Activated naive CD4-positive, alpha-beta T cell treated with anti-CD3 and anti-CD28 coated beads, Interleukin-2, amount 10 ng/mL, durations not matched to agents 7 days and 5 days (primary cell): ENCODE measurements around the gene TKFC.

ENCODE experiments used
- CTCF ChIA-PET: fragments of 350-600 bp; sonication (Branson Sonifier 250); formaldehyde crosslinking; loops from one replicate; lab custom pipeline; 2021; ENCODE audit warnings: antibody characterized with exemption; lab: Charles Lee
- DNase-seq: peaks from one replicate; pipeline ENCODE4 v3.0.0-alpha.2; 2020
- H3K27ac Mint-ChIP-seq: one replicate; pipeline ENCODE4 v1.8.0; 2021; ENCODE audit warnings: mild to moderate bottlenecking, moderate library complexity, mixed read lengths
- H3K27me3 Mint-ChIP-seq: one replicate; pipeline ENCODE4 v1.8.0; 2021; ENCODE audit warnings: mild to moderate bottlenecking, mixed read lengths
- H3K36me3 Mint-ChIP-seq: one replicate; pipeline ENCODE4 v1.8.0; 2021; ENCODE audit warnings: mixed read lengths
- H3K4me1 Mint-ChIP-seq: one replicate; pipeline ENCODE4 v1.8.0; 2021; ENCODE audit warnings: mixed read lengths
- H3K4me3 Mint-ChIP-seq: one replicate; pipeline ENCODE4 v1.8.0; 2021; ENCODE audit warnings: mild to moderate bottlenecking, moderate library complexity, mixed read lengths
- H3K9me3 Mint-ChIP-seq: one replicate; pipeline ENCODE4 v1.8.0; 2021; ENCODE audit warnings: mixed read lengths

TKFC gene, protein sequence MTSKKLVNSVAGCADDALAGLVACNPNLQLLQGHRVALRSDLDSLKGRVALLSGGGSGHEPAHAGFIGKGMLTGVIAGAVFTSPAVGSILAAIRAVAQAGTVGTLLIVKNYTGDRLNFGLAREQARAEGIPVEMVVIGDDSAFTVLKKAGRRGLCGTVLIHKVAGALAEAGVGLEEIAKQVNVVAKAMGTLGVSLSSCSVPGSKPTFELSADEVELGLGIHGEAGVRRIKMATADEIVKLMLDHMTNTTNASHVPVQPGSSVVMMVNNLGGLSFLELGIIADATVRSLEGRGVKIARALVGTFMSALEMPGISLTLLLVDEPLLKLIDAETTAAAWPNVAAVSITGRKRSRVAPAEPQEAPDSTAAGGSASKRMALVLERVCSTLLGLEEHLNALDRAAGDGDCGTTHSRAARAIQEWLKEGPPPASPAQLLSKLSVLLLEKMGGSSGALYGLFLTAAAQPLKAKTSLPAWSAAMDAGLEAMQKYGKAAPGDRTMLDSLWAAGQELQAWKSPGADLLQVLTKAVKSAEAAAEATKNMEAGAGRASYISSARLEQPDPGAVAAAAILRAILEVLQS

DNA sequence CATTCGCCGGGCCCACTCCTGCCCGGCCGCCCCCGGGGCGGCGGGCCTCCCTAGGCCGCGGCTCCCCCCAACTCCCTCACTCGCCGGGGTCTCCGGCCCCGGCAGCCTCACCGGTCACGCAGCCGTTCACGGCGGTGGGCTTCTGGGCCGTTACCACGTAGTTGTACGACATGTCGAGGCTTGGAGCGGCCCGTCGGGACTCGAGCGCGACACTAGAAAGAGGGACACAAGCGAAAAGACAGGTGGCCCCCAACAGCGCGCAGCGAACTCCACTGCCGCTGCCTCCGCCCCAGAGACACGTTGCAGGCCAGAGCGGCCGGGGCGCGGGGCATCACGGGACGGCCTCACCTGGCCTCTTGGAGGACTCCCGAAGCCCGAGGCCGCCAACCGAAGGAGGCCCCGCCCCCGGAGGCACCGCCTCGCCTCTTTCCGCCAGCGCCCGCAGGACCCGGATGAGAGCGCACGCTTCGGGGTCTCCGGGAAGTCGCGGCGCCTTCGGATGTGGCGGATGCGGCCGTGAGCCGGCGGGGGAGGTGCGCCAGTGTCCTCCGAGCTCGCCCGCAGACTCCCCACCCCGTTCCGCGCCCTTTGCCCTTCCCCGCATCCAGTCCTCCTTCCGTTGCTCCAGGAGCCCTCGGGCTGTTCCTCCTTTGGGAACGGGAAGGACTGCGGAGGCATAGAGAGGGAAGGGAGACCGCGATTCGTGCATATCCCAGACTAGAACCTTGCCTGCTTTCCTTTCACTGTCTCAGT is at the start of gene TKFC, which contains the start of gene DDB1:
TKFC (plus strand) TSS at position 432 of the 753 bp plus-strand sequence. CDS start 1,501 bp downstream, outside the sequence.
DDB1 (minus strand) TSS at position 309 of the 753 bp plus-strand sequence; CDS start at position 172, 137 bp downstream.
- H3K9me3 Mint-ChIP-seq: no peaks in the 10 kb centered on the region
- peak within 1 kb of the TSS; percentile 93 for H3K4me3 Mint-ChIP-seq
- H3K4me1 Mint-ChIP-seq: peaks cover 72% of the 10 kb centered on the region
- peaks cover 32% of the 10 kb centered on the region for H3K36me3 Mint-ChIP-seq
- no peaks in the 10 kb centered on the region for H3K27me3 Mint-ChIP-seq
- peak; percentile 98 for DNase-seq
- CTCF ChIA-PET: interaction anchor here (1.1 to 9.9 kb wide), 6 partner anchors 29 to 103 kb away, joined by 3 to 309 read pairs (median 8); partner anchors contain the start of genes CPSF7, CYB561A3, TMEM138 and TMEM216
- H3K27ac Mint-ChIP-seq: peak within 1 kb of the TSS; percentile 97

GRCh38 chr11:61283613-61284012 is 49.4 kb upstream of the TKFC start:
- Mint-ChIP-seq H3K4me3 (no peak overlapping the region), H3K27me3 (peaks cover 3% of the 10 kb centered on the region), H3K36me3 (no peaks in the 10 kb centered on the region), H3K9me3 (no peaks in the 10 kb centered on the region), H3K27ac (no peak overlapping the region), H3K4me1 (no peaks in the 10 kb centered on the region)
- no peak for DNase-seq
- CTCF ChIA-PET: no interaction called here

- peaks cover 16% of the 10 kb centered on the region for H3K27me3 Mint-ChIP-seq
- DNase-seq: no peak
- no peaks in the 10 kb centered on the region for H3K4me1 Mint-ChIP-seq
- no peaks in the 10 kb centered on the region for H3K9me3 Mint-ChIP-seq
- no peaks in the 10 kb centered on the region for H3K36me3 Mint-ChIP-seq
- CTCF ChIA-PET: interaction anchor here (1.2 kb wide), 1 partner anchor 98 kb away, joined by 4 read pairs; no protein-coding TSS in a partner anchor
- H3K4me3 Mint-ChIP-seq: no peak overlapping the region
- H3K27ac Mint-ChIP-seq: no peak overlapping the region
Measured at GRCh38 chr11:61287338-61287977, 45.6 kb upstream of the TKFC start.

- Mint-ChIP-seq H3K36me3 (no peaks in the 10 kb centered on the region), H3K27ac (no peak overlapping the region), H3K4me3 (no peak overlapping the region), H3K9me3 (no peaks in the 10 kb centered on the region), H3K27me3 (peaks cover 43% of the 10 kb centered on the region), H3K4me1 (peaks cover 12% of the 10 kb centered on the region)
- CTCF ChIA-PET: interaction anchor here (1.0 kb wide), 1 partner anchor 45 kb away, joined by 4 read pairs; no protein-coding TSS in a partner anchor
- DNase-seq: no peak
Measured at GRCh38 chr11:61290905-61291690, 41.9 kb upstream of the TKFC start.

DNA sequence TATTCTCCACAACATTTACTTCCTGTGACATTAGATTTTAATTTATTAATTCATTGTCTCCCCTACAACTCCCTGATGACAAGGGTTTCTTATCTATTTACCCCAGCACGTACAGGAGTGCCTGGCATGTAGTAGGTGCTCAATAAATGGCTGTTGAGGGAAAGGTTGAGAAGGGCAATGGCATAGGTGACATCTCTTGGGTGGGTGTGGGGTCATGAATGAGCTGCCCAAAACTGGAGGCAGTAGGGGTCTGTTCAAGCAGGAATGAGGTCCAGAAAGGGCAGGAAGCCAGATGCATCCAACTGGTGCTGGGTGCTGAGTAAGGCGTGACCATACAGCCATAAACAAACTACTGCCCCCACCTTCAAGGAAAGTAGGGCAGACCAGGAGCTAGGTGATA is 40.7 kb upstream of the TKFC start:
- CTCF ChIA-PET: interaction anchor here (1.3 to 3.8 kb wide), 2 partner anchors 35 to 38 kb away, joined by 4 to 21 read pairs; no protein-coding TSS in a partner anchor
- Mint-ChIP-seq H3K27ac (no peak overlapping the region), H3K27me3 (peaks cover 43% of the 10 kb centered on the region), H3K4me1 (peaks cover 19% of the 10 kb centered on the region), H3K4me3 (no peak overlapping the region), H3K9me3 (no peaks in the 10 kb centered on the region), H3K36me3 (peaks cover 5% of the 10 kb centered on the region)
- no peak for DNase-seq

- CTCF ChIA-PET: interaction anchor here (1.0 to 3.8 kb wide), 9 partner anchors 11 to 92 kb away, joined by 3 to 21 read pairs (median 4); no protein-coding TSS in a partner anchor
- Mint-ChIP-seq H3K36me3 (peaks cover 19% of the 10 kb centered on the region), H3K27me3 (peaks cover 43% of the 10 kb centered on the region), H3K4me1 (peaks cover 36% of the 10 kb centered on the region), H3K4me3 (peak overlapping the region; percentile 77), H3K9me3 (no peaks in the 10 kb centered on the region), H3K27ac (no peak overlapping the region)
- DNase-seq: peak; percentile 45
Measured at GRCh38 chr11:61293867-61294716, 38.9 kb upstream of the TKFC start.

- Mint-ChIP-seq H3K9me3 (no peaks in the 10 kb centered on the region), H3K4me1 (peaks cover 37% of the 10 kb centered on the region), H3K27me3 (peaks cover 43% of the 10 kb centered on the region), H3K36me3 (peaks cover 26% of the 10 kb centered on the region), H3K27ac (no peak within 1 kb of the TSS), H3K4me3 (peak within 1 kb of the TSS; percentile 77)
- DNase-seq: peak; percentile 81
- CTCF ChIA-PET: interaction anchor here (1.0 to 3.8 kb wide), 7 partner anchors 14 to 91 kb away, joined by 3 to 21 read pairs (median 8); no protein-coding TSS in a partner anchor
Measured at GRCh38 chr11:61294717-61295595, 38.1 kb upstream of the TKFC start, which contains the start of gene VWCE. Gene VWCE, minus strand, starts transcription at chr11:61295316. Its CDS starts 279 bp downstream, at chr11:61295037.

- H3K4me3 Mint-ChIP-seq: peak overlapping the region; percentile 55
- CTCF ChIA-PET: interaction anchor here (1.1 to 3.8 kb wide), 4 partner anchors 13 to 66 kb away, joined by 3 to 21 read pairs (median 6); partner anchors contain the start of genes CYB561A3 and TMEM138
- H3K27me3 Mint-ChIP-seq: peaks cover 43% of the 10 kb centered on the region
- no peaks in the 10 kb centered on the region for H3K9me3 Mint-ChIP-seq
- H3K27ac Mint-ChIP-seq: no peak overlapping the region
- H3K4me1 Mint-ChIP-seq: peaks cover 40% of the 10 kb centered on the region
- no peak for DNase-seq
- peaks cover 30% of the 10 kb centered on the region for H3K36me3 Mint-ChIP-seq
Measured at GRCh38 chr11:61295596-61295926, 37.5 kb upstream of the TKFC start.

- H3K36me3 Mint-ChIP-seq: peaks cover 47% of the 10 kb centered on the region
- no peaks in the 10 kb centered on the region for H3K9me3 Mint-ChIP-seq
- no peak overlapping the region for H3K4me3 Mint-ChIP-seq
- peak overlapping the region; percentile 40 for H3K27ac Mint-ChIP-seq
- H3K27me3 Mint-ChIP-seq: peaks cover 32% of the 10 kb centered on the region
- no peak for DNase-seq
- peaks cover 40% of the 10 kb centered on the region for H3K4me1 Mint-ChIP-seq
- CTCF ChIA-PET: interaction anchor here (0.9 to 3.1 kb wide), 2 partner anchors 43 to 96 kb away, joined by 5 to 10 read pairs; partner anchors contain the start of gene TMEM216
Measured at GRCh38 chr11:61297341-61297740, 35.7 kb upstream of the TKFC start.

DNA sequence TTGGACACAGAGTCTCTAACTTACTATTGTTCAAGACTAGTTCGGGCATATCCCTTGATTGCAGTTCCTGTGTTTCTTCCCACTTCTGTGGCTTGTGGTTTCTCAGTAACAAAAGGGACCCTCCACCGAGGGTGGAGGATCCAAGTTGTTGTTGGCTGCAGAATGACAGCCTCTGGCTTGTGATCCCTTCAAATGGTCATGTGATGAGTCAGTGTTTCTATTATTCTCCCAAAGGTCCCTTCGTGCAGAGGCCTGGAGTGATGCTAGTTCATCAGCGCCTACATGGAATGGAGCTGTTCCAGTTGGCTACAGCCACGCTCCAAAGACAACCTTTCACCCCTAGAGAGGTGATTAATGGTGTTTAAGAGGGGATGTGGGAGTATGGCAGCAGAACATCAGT is 35.3 kb upstream of the TKFC start:
- CTCF ChIA-PET: interaction anchor here (3.1 kb wide), 1 partner anchor 43 kb away, joined by 10 read pairs; no protein-coding TSS in a partner anchor
- Mint-ChIP-seq H3K4me3 (no peak overlapping the region), H3K27ac (peak overlapping the region; percentile 40), H3K4me1 (peaks cover 40% of the 10 kb centered on the region), H3K36me3 (peaks cover 49% of the 10 kb centered on the region), H3K27me3 (peaks cover 28% of the 10 kb centered on the region), H3K9me3 (no peaks in the 10 kb centered on the region)
- no peak for DNase-seq

- DNase-seq: no peak
- H3K4me3 Mint-ChIP-seq: no peak overlapping the region
- H3K4me1 Mint-ChIP-seq: peaks cover 34% of the 10 kb centered on the region
- CTCF ChIA-PET: interaction anchor here (0.6 to 3.1 kb wide), 3 partner anchors 39 to 75 kb away, joined by 4 to 10 read pairs (median 4); no protein-coding TSS in a partner anchor
- peaks cover 18% of the 10 kb centered on the region for H3K27me3 Mint-ChIP-seq
- no peaks in the 10 kb centered on the region for H3K9me3 Mint-ChIP-seq
- peak overlapping the region; percentile 2 for H3K27ac Mint-ChIP-seq
- peaks cover 55% of the 10 kb centered on the region for H3K36me3 Mint-ChIP-seq
Measured at GRCh38 chr11:61298663-61299244, 34.3 kb upstream of the TKFC start.
